IMR-90 (cell line): ENCODE measurements around the gene CLP1. TPM values are rescaled to one million over a fixed set of nuclear protein-coding genes. Genes with fewer than 3 reads are reported as not detected.

Experiments
- ATAC-seq: fragments of 200-7000 bp; cut with Tn5 transposase; 2 replicates; pipeline ENCODE4 v1.9.1; 2020; ENCODE audit warnings: low read depth, mild to moderate bottlenecking, moderate library complexity
- BruUV-seq: library from RNA; stranded (reverse); fragments of 400-500 nt; replicated peaks from 2 replicates; lab custom pipeline; 2021; lab: Mats Ljungman, UMichigan
- CTCF ChIA-PET: fragments of 300-600 bp; formaldehyde crosslinking; extraction: SDS; loops from one replicate; lab custom pipeline; 2021; ENCODE audit warnings: antibody characterized with exemption; lab: Yijun Ruan, JAX
- POLR2A ChIA-PET: fragments of 300-600 bp; sonication (Branson Sonifier 250); formaldehyde crosslinking; loops from one replicate; lab custom pipeline; 2022; ENCODE audit warnings: antibody characterized with exemption; ENCODE audit not compliant: unreplicated experiment; lab: Charles Lee
- DNase-seq: peaks from one replicate; pipeline ENCODE4 v3.0.0; 2013
- H2AFZ ChIP-seq: replicated peaks from 2 replicates; pipeline ENCODE3; 2013; ENCODE audit warnings: low read length, mild to moderate bottlenecking; ENCODE audit not compliant: poor library complexity
- H2AK5ac ChIP-seq: 2 replicates; pipeline ENCODE4 v1.6.1; 2013; ENCODE audit warnings: low read depth, low read length, inconsistent platforms
- H2AK9ac ChIP-seq: replicated peaks from 2 replicates; pipeline ENCODE3; 2013; ENCODE audit warnings: mild to moderate bottlenecking, low read depth, low read length, moderate library complexity; ENCODE audit not compliant: poor library complexity
- H2BK120ac ChIP-seq: 2 replicates; pipeline ENCODE4 v1.6.1; 2013; ENCODE audit warnings: low read depth, low read length, inconsistent platforms
- H2BK15ac ChIP-seq: 3 replicates; pipeline ENCODE4 v1.6.1; 2013; ENCODE audit warnings: low read depth, low read length, inconsistent platforms
- H2BK20ac ChIP-seq: 2 replicates; pipeline ENCODE4 v1.6.1; 2013; ENCODE audit warnings: low read depth, mild to moderate bottlenecking, inconsistent platforms, low read length, moderate library complexity
- H2BK5ac ChIP-seq: 2 replicates; pipeline ENCODE4 v1.6.1; 2013; ENCODE audit warnings: mild to moderate bottlenecking, low read depth, low read length, inconsistent platforms; ENCODE audit not compliant: poor library complexity, severe bottlenecking
- H3K14ac ChIP-seq: replicated peaks from 2 replicates; pipeline ENCODE4 v1.6.1; 2013; ENCODE audit warnings: low read depth, low read length, inconsistent platforms
- H3K18ac ChIP-seq: 2 replicates; pipeline ENCODE4 v1.6.1; 2013; ENCODE audit warnings: low read depth, low read length, control low read depth
- H3K23ac ChIP-seq: 2 replicates; pipeline ENCODE4 v1.6.1; 2013; ENCODE audit warnings: low read depth, low read length, inconsistent platforms
- H3K27ac ChIP-seq: 2 replicates; pipeline ENCODE4 v1.5.1; 2013; ENCODE audit warnings: mild to moderate bottlenecking, control low read depth, low read length; ENCODE audit not compliant: insufficient read depth
- H3K27me3 ChIP-seq: 2 replicates; pipeline ENCODE4 v1.6.1; 2013; ENCODE audit warnings: low read length; ENCODE audit not compliant: control insufficient read depth, insufficient read depth
- H3K36me3 ChIP-seq: 2 replicates; pipeline ENCODE4 v1.6.1; 2013; ENCODE audit warnings: low read length, mixed read lengths; ENCODE audit not compliant: control insufficient read depth, insufficient read depth
- H3K4ac ChIP-seq: 2 replicates; pipeline ENCODE4 v1.6.1; 2013; ENCODE audit warnings: low read depth, low read length, inconsistent platforms
- H3K4me1 ChIP-seq: 2 replicates; pipeline ENCODE4 v1.6.1; 2013; ENCODE audit warnings: low read length, mixed read lengths; ENCODE audit not compliant: control insufficient read depth, insufficient read depth
- H3K4me2 ChIP-seq: 2 replicates; pipeline ENCODE4 v1.6.1; 2013; ENCODE audit warnings: low read depth, mild to moderate bottlenecking, control low read depth, low read length, moderate library complexity
- H3K4me3 ChIP-seq: 2 replicates; pipeline ENCODE4 v1.5.1; 2013; ENCODE audit warnings: low read depth, mild to moderate bottlenecking, control low read depth, low read length, moderate library complexity; ENCODE audit not compliant: insufficient read depth
- H3K56ac ChIP-seq: 2 replicates; pipeline ENCODE4 v1.6.1; 2013; ENCODE audit warnings: low read length, inconsistent platforms; ENCODE audit not compliant: insufficient read depth; ENCODE audit errors: extremely low read depth
- H3K79me1 ChIP-seq, 2 experiments: 2 replicates each; pipeline ENCODE4 v1.6.1; 2013; ENCODE audit warnings: low read length in 2 of 2, inconsistent platforms in 1 of 2, low read depth in 1 of 2
- H3K9ac ChIP-seq: 2 replicates; pipeline ENCODE4 v1.6.1; 2013; ENCODE audit warnings: low read depth, low read length, control low read depth
- H3K9me1 ChIP-seq: 2 replicates; pipeline ENCODE4 v1.6.1; 2013; ENCODE audit warnings: low read length, inconsistent platforms; ENCODE audit not compliant: insufficient read depth
- H3K9me3 ChIP-seq: 2 replicates; pipeline ENCODE4 v1.6.1; 2013; ENCODE audit warnings: low read length; ENCODE audit not compliant: control insufficient read depth, insufficient read depth
- H4K20me1 ChIP-seq: 2 replicates; pipeline ENCODE4 v1.6.1; 2013; ENCODE audit warnings: low read length, inconsistent platforms; ENCODE audit not compliant: insufficient read depth
- H4K5ac ChIP-seq: 2 replicates; pipeline ENCODE4 v1.6.1; 2013; ENCODE audit warnings: mild to moderate bottlenecking, low read depth, low read length, control low read depth
- H4K8ac ChIP-seq, 2 experiments: 2 replicates each; pipeline ENCODE4 v1.6.1; 2013; ENCODE audit warnings: low read depth in 2 of 2, low read length in 2 of 2, control low read depth in 1 of 2, inconsistent platforms in 1 of 2
- H4K91ac ChIP-seq: 2 replicates; pipeline ENCODE4 v1.6.1; 2013; ENCODE audit warnings: low read depth, low read length, inconsistent platforms; ENCODE audit not compliant: insufficient read depth
- BHLHE40 ChIP-seq: fragments of 150-350 bp; IDR thresholded peaks from 2 replicates; pipeline ENCODE4 v1.6.1; 2016; ENCODE audit warnings: mild to moderate bottlenecking, low read depth, low read length
- CEBPB ChIP-seq: IDR thresholded peaks from 2 replicates; pipeline ENCODE4 v1.6.1; 2012; ENCODE audit warnings: low read depth, low read length, improper control_type of control experiment
- CHD1 ChIP-seq: IDR thresholded peaks from 2 replicates; pipeline ENCODE4 v1.6.1; 2012; ENCODE audit warnings: low read depth, low read length, improper control_type of control experiment
- FOS ChIP-seq: fragments of 150-350 bp; IDR thresholded peaks from 2 replicates; pipeline ENCODE4 v1.6.1; 2016; ENCODE audit warnings: low read depth, low read length
- MAFK ChIP-seq: IDR thresholded peaks from 2 replicates; pipeline ENCODE4 v1.6.1; 2012; ENCODE audit warnings: low read depth, low read length, improper control_type of control experiment
- MAZ ChIP-seq: IDR thresholded peaks from 2 replicates; pipeline ENCODE4 v1.6.1; 2012; ENCODE audit warnings: low read depth, mild to moderate bottlenecking, low read length, improper control_type of control experiment, moderate library complexity, borderline replicate concordance
- MXI1 ChIP-seq: IDR thresholded peaks from 2 replicates; pipeline ENCODE4 v1.6.1; 2012; ENCODE audit warnings: low read depth, mild to moderate bottlenecking, low read length, moderate library complexity, borderline replicate concordance
- NFE2L2 ChIP-seq: fragments of 150-350 bp; IDR thresholded peaks from 2 replicates; pipeline ENCODE4 v1.6.1; 2016; ENCODE audit warnings: low read depth, mild to moderate bottlenecking, low read length
- POLR2A ChIP-seq: IDR thresholded peaks from 2 replicates; pipeline ENCODE4 v1.6.1; 2012; ENCODE audit warnings: mild to moderate bottlenecking, low read depth, low read length
- RFX5 ChIP-seq: IDR thresholded peaks from 2 replicates; pipeline ENCODE4 v1.8.0; 2012; ENCODE audit warnings: low read depth, mild to moderate bottlenecking, low read length, moderate library complexity
- SMC3 ChIP-seq: fragments of 150-350 bp; IDR thresholded peaks from 2 replicates; pipeline ENCODE4 v1.6.1; 2016; ENCODE audit warnings: low read depth, mild to moderate bottlenecking, antibody characterized with exemption, low read length, moderate library complexity
- WGBS, 2 experiments: methylation state at CpG; one replicate each; pipeline versions ENCODE4 v1.1.5 to v1.1.7; 2013; ENCODE audit warnings: missing lambda C conversion rate in 2 of 2; ENCODE audit not compliant: insufficient read length in 1 of 2; ENCODE audit errors: extremely low coverage in 2 of 2; 5-methylcytosine and 5-hydroxymethylcytosine counted together
- dilution Hi-C: fragments of 300-500 bp; cut with HindIII; formaldehyde crosslinking; loops from one replicate; pipeline ENCODE4 v1.14.3; 2018; ENCODE audit warnings: low sequenced_read_pairs; ENCODE audit not compliant: unreplicated experiment
- in situ Hi-C: fragments of 300-500 bp; cut with MboI; formaldehyde crosslinking; loops from 3 replicates; pipeline ENCODE4 v1.14.3; 2019; ENCODE audit warnings: low sequenced_read_pairs, inconsistent platforms, mixed read lengths
- intact Hi-C: fragments of 100-400 bp; cut with micrococcal nuclease; formaldehyde crosslinking; loops from 2 replicates; pipeline ENCODE4 v1.10.0; 2022
- polyA plus RNA-seq, 3 experiments: library from polyadenylated mRNA; depleted of rRNA; stranded (reverse); fragments of >200 nt; gene quantifications; 2 replicates each; pipeline ENCODE4 v1.2.3, GENCODE V29; 2012; ENCODE audit warnings: low replicate concordance in 1 of 3
- total RNA-seq: library from RNA; depleted of rRNA; stranded (reverse); fragments of >200 nt; gene quantifications from 2 replicates; pipeline ENCODE4 v1.2.3, GENCODE V29; 2012
- TF ChIP-seq, protein P1 (sequence below): fragments of 150-350 bp; IDR thresholded peaks from 2 replicates; pipeline ENCODE4 v1.6.1; 2017; ENCODE audit warnings: mild to moderate bottlenecking, antibody characterized with exemption, low read length, low read depth
- TF ChIP-seq, protein P2 (sequence below): fragments of 150-350 bp; IDR thresholded peaks from 2 replicates; pipeline ENCODE4 v1.6.1; 2016; ENCODE audit warnings: low read depth, mild to moderate bottlenecking, low read length, moderate library complexity, borderline replicate concordance
- TF ChIP-seq, protein P3 (sequence below): conservative IDR thresholded peaks from 2 replicates; pipeline ENCODE4 v1.5.1; 2012; ENCODE audit warnings: mild to moderate bottlenecking, low read depth, low read length, improper control_type of control experiment

CLP1 gene
- total and polyA plus RNA-seq, 2 of the 4 experiments (the other 2 are of a cell fraction) = 16.5 to 24.0 TPM

- dilution Hi-C loops (no loop called here), intact Hi-C loops (no loop called here), in situ Hi-C loops (no loop called here)
- Histone ChIP-seq H3K4me1 (no peaks in the 10 kb centered on the region), H3K18ac (no peak overlapping the region), H4K8ac (no peak overlapping the region), H2BK5ac (no peak overlapping the region), H2BK20ac (no peak overlapping the region), H3K27me3 (no peaks in the 10 kb centered on the region; the same call in 1 of the 2 replicates), H2AFZ (no peak overlapping the region), H3K9ac (no peak overlapping the region), H2BK120ac (no peak overlapping the region), H3K36me3 (peaks cover 2% of the 10 kb centered on the region; the same call in 1 of the 2 replicates), H2BK15ac (no peak overlapping the region), H4K5ac (no peak overlapping the region), H3K56ac (no peak overlapping the region), H4K91ac (no peak overlapping the region), H3K4me3 (no peak overlapping the region), H3K14ac (no peak overlapping the region), H3K4me2 (no peak overlapping the region), H3K27ac (no peak overlapping the region), H3K4ac (no peak overlapping the region), H3K9me1 (no peaks in the 10 kb centered on the region), H2AK9ac (no peak overlapping the region), H2AK5ac (no peak overlapping the region), H3K79me1 (no peaks in the 10 kb centered on the region), H4K20me1 (no peaks in the 10 kb centered on the region), H3K23ac (no peak overlapping the region), H3K9me3 (peaks cover 4% of the 10 kb centered on the region; the same call in 1 of the 2 replicates)
- ChIA-PET CTCF (no interaction called here), POLR2A (no interaction called here)
- TF ChIP-seq RFX5 (no peak), SMC3 (no peak), MXI1 (no peak), FOS (no peak), BHLHE40 (no peak), NFE2L2 (no peak), MAFK (no peak), CEBPB (no peak), CHD1 (no peak), POLR2A (no peak), MAZ (no peak)
- TF ChIP-seq, protein P1, sequence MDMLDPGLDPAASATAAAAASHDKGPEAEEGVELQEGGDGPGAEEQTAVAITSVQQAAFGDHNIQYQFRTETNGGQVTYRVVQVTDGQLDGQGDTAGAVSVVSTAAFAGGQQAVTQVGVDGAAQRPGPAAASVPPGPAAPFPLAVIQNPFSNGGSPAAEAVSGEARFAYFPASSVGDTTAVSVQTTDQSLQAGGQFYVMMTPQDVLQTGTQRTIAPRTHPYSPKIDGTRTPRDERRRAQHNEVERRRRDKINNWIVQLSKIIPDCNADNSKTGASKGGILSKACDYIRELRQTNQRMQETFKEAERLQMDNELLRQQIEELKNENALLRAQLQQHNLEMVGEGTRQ = no peak
- TF ChIP-seq, protein P2, sequence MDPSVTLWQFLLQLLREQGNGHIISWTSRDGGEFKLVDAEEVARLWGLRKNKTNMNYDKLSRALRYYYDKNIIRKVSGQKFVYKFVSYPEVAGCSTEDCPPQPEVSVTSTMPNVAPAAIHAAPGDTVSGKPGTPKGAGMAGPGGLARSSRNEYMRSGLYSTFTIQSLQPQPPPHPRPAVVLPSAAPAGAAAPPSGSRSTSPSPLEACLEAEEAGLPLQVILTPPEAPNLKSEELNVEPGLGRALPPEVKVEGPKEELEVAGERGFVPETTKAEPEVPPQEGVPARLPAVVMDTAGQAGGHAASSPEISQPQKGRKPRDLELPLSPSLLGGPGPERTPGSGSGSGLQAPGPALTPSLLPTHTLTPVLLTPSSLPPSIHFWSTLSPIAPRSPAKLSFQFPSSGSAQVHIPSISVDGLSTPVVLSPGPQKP = no peak
- TF ChIP-seq, protein P3, sequence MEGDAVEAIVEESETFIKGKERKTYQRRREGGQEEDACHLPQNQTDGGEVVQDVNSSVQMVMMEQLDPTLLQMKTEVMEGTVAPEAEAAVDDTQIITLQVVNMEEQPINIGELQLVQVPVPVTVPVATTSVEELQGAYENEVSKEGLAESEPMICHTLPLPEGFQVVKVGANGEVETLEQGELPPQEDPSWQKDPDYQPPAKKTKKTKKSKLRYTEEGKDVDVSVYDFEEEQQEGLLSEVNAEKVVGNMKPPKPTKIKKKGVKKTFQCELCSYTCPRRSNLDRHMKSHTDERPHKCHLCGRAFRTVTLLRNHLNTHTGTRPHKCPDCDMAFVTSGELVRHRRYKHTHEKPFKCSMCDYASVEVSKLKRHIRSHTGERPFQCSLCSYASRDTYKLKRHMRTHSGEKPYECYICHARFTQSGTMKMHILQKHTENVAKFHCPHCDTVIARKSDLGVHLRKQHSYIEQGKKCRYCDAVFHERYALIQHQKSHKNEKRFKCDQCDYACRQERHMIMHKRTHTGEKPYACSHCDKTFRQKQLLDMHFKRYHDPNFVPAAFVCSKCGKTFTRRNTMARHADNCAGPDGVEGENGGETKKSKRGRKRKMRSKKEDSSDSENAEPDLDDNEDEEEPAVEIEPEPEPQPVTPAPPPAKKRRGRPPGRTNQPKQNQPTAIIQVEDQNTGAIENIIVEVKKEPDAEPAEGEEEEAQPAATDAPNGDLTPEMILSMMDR = no peak
- no CpG with 5 or more reads among the region's 2 CpGs for WGBS, 2 experiments
- no peak for ATAC-seq
- DNase-seq = no peak
- BruUV-seq = no TSS peak
Observed at GRCh38 chr11:57619331-57619730, 38.2 kb upstream of the CLP1 start.
